GM12864 (cell line): ENCODE measurements around the gene ZFHX3.
A peak's percentile ranks its signal among the peaks of the same experiment; 100 is the strongest.

Source experiments
- DNase-seq: peaks from one replicate; pipeline ENCODE4 v3.0.0-alpha.2; 2011; ENCODE audit warnings: low read depth
- H3K4me3 ChIP-seq: 2 replicates; pipeline ENCODE4 v1.5.1; 2011; ENCODE audit warnings: mild to moderate bottlenecking, low read depth, low read length, control low read depth
- CTCF ChIP-seq: IDR thresholded peaks from 2 replicates; pipeline ENCODE4 v1.5.1; 2011; ENCODE audit warnings: low read depth, mild to moderate bottlenecking, moderate library complexity, low read length, control low read depth, inconsistent platforms; ENCODE audit errors: missing control alignments

The ZFHX3 gene

GRCh38 chr16:73049511-73049910 lies 1.6 kb upstream of the ZFHX3 start:
- no peak for DNase-seq
- TF ChIP-seq CTCF: no peak
- no peak overlapping the region for H3K4me3 ChIP-seq

- DNase-seq: no peak
- H3K4me3 ChIP-seq: no peak overlapping the region; the same call in 1 of the 2 replicates
- no peak for TF ChIP-seq CTCF
These were observed 1.2 kb upstream of the ZFHX3 start for GRCh38 chr16:73049091-73049490.

GRCh38 chr16:73048292-73049080 lies 558 bp upstream of the ZFHX3 start:
- no peak for DNase-seq
- peak overlapping the region; percentile 68 for H3K4me3 ChIP-seq
- TF ChIP-seq CTCF: no peak

GRCh38 chr16:73047221-73047535 lies 750 bp downstream of the ZFHX3 start:
- no peak for TF ChIP-seq CTCF
- DNase-seq: no peak
- peak overlapping the region; percentile 68 for H3K4me3 ChIP-seq

- no peak for TF ChIP-seq CTCF
- no peak for DNase-seq
- H3K4me3 ChIP-seq: no peak overlapping the region; the same call in 1 of the 2 replicates
These were observed 1.1 kb downstream of the ZFHX3 start for GRCh38 chr16:73046849-73047214.

GRCh38 chr16:73046202-73046848 lies 1.6 kb downstream of the ZFHX3 start:
- DNase-seq: no peak
- no peak overlapping the region for H3K4me3 ChIP-seq
- no peak for TF ChIP-seq CTCF
